ENCODE results near the gene TCEAL9. TPM values are rescaled to one million over a fixed set of nuclear protein-coding genes. Genes with fewer than 3 reads are reported as not detected.
"Not testable (repeated sequence)": the region's sequence is repeated elsewhere in the genome, so short reads cannot be mapped to it uniquely, and the experiment has no call there.

The TCEAL9 gene
- total RNA-seq, 1 donor from 2014 or later = 197 TPM

DNA sequence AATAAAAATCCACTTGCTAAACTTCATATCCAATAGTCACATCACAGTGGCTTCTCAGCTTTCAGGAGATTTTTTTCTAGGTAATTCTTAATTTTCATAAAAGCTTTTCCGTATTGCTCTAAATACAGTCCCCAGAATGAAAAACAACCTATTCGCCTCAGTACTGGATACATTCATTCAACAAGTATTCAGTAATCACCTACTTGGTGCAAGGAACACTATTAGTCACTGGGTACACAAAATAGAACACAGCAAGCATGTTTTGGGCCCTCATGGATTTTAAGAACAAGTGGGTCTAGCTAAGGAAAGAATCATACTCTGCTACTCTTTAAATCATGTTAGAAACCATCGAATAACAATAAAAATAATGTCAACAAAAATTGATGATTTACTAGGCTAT lies 17.3 kb downstream of the TCEAL9 start:
- DNase-seq (ENCODE audit: low read depth) = no peak

DNA sequence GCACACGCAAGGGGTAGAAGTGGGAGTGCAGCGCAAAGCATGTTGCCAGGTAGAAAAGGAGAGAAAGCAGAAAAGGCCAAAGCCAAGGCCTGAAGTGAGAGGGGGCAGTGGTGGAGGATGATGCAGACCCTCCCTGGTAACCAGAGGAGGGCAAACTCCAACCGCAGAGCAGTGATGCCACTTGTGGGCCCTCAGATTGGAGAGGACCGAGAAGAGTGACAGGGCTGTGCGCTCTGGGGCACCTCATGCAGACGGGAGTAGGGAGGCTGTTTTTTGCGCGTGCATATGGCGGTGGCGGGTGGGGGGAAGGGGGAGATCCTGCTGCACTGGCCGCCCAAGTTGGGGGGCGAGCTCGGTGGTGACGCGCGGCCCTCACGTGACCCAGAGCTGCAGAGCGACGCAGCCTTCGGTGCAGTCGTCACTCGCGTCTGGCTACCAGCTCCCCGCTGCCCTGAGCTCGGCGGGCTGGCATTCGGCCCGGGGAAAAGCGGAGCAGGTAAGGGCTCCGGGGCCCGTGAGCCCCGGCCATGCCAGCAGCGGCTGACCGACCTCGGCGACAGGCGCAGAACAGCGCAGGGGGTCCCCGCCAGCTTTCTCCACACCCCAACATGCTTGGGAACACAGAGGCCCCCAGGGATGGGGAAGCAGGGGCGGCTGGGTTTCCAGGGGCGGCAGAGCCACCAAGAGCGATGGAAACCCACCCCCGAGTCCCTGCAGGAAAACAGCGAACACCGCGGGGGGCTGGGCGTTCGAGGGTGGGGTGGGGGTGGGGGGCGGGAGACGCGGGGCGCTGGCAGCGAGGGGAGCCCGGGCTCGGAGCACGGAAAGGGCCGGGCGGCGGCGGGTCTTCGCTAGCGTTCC lies 20.0 kb downstream of the TCEAL9 start, which contains the start of gene BEX3:
Gene BEX3 (plus strand): TSS at position 421 of the 861 bp plus-strand sequence. CDS start 984 bp downstream, outside the sequence.
- DNase-seq (ENCODE audit: low read depth) = peak; percentile 58

- peak; percentile 46 for DNase-seq (ENCODE audit: low read depth)
These were observed 20.6 kb downstream of the TCEAL9 start for GRCh38 chrX:103376979-103377324.

DNA sequence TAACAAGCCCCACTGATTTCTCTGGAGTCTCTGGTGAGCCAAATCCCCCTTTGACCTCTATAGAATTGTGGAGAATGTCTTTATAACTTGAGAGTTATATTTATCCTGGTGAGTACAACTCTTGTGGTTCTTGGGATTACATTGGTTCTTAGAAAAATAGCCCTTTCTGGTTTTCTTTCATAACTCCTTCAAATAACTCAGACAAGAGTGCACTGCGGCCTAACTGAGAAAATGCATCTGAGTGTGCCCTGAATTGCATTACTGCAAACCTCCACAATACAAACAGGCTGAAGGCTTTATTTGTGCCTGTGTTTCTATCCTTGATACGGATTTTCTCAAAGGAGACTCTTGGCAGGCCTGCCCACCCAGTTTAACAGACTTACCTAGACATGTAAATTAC lies 22.7 kb downstream of the TCEAL9 start:
- DNase-seq (ENCODE audit: low read depth) = no peak

- no peak for DNase-seq (ENCODE audit: low read depth)
These were observed 26.6 kb downstream of the TCEAL9 start for GRCh38 chrX:103382877-103383276.

DNA sequence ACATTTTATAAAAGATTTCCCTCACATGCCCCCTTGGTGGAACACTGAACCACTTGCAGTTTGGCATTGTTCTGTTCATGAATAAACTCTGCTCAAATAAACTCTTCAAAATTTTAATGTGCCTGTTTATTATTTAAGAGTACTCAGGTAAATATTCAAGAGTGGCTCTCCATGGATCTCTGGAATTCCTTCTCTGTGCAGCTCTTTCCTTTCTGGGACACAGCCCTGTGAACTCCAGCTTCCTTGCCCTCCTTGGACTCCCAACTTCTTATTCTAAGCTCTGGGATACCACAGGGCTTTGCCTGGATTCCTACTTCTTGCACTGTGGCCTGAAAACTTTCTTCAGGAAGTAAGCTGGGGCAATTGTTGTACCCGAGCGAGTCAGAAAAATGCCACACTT lies 28.4 kb downstream of the TCEAL9 start:
- DNase-seq (ENCODE audit: low read depth) = no peak

DNA sequence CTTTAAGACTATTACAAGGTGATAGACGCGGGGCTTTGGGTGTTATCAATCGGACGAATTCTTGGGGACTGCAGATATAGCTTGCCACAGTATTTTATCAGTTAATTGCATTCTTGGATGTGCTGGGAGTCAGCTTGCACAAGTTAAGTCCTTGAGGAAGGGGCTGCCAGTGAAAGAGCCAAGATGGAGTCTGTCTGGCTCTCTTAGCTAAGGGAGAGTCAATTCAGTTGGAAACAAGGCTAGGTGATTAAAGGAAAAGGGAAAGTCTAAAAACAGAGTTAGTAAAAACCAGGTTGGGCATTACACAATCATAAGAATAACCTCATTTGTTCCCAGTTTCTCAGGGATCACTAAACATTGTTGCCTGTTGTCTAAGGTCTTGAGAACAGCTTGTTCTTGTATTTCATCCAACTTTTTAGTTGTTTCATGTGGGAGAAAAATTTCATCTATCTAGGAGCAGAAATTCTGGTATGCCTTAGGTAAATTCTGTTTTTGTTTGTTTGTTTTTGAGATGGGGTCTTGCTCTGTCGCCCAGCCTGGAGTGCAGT lies 29.1 kb downstream of the TCEAL9 start:
- DNase-seq (ENCODE audit: low read depth) = not testable (repeated sequence)

- DNase-seq (ENCODE audit: low read depth) = no peak
These were observed 30.0 kb downstream of the TCEAL9 start for GRCh38 chrX:103386332-103386731.

DNA sequence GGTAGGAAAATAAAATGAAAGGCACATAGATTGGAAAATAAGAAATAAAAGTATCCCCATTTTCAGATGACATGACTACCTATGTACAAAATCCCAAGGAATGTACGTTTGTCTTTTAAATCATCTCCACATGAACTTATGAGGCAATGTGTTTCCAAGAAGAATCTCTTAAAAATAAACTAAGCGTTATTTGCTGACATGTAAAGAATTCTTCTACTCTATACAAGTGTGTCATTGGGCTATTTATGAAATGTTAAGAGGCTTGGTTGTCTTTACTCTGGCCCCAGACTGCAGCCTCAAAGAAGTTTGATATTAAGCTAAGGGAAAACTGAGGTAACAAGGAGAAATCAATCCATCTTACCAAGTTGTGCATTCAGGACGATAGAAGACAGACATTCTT lies 37.2 kb downstream of the TCEAL9 start:
- DNase-seq (ENCODE audit: low read depth) = no peak

GRCh38 chrX:103396186-103396585 lies 39.9 kb downstream of the TCEAL9 start:
- no peak for DNase-seq (ENCODE audit: low read depth)

DNA sequence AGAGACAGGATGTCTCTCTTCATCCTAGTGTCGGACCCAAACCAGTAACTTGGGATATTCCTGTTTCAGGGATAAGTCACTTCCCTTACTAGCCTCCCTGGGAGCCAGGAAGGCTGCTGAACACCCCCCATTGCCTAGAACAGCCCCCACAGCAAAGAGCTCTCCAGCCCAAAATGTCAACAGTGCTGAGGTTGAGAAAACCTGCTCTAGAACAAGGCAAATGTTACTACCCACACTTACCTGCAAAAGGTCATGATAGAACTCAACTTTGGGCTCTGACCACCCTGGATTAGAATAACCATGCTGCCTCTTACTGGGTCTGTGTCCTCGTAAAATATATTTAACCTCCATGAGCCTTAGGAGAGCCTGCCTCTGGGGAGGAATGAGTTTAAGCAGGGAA lies 40.4 kb downstream of the TCEAL9 start:
- DNase-seq (ENCODE audit: low read depth) = no peak

DNA sequence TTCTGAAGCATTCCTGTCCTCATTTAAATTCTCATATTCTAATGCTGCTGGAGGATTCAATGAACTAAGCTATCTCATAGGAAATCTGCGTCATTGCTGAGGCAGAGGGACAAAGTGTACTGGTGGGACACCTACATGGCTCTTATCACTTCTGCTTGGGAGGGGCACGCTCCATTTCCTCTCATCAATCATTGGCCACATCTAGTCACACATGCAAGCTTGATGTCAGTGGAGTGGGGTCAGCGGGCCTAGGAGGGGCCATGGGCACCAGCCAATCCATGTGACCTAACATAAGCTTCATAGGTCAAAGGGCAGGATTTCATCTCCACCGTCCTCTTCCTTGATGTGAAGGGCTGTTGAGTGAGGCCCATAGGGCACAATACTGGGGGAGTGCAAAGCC lies 41.4 kb downstream of the TCEAL9 start:
- no peak for DNase-seq (ENCODE audit: low read depth)

GRCh38 chrX:103398421-103398864 lies 42.1 kb downstream of the TCEAL9 start:
- DNase-seq (ENCODE audit: low read depth) = peak; percentile 51

DNA sequence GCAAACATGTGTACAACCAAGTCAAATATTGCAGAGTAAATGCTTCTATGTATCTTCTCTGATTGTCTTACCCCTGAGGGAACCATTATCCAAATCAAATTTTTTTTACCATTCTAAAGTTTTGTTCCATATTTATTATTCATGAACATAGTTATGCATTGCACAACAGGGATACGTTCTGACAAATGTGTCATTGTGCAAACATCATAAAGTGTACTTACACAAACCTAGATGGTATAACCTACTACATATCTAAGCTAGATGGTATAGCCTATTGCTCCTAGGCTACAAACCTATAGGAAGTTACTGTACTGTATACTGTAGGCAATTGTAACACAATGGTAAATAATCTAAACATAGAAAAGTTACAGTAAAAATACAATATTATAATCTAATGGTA lies 43.4 kb downstream of the TCEAL9 start:
- no peak for DNase-seq (ENCODE audit: low read depth)

GRCh38 chrX:103400931-103401330 lies 44.6 kb downstream of the TCEAL9 start:
- no peak for DNase-seq (ENCODE audit: low read depth)

GRCh38 chrX:103404231-103405008 lies 48.1 kb downstream of the TCEAL9 start:
- DNase-seq (ENCODE audit: low read depth) = peak; percentile 80

GRCh38 chrX:103405009-103405333 lies 48.7 kb downstream of the TCEAL9 start:
- DNase-seq (ENCODE audit: low read depth) = no peak

- no peak for DNase-seq (ENCODE audit: low read depth)
These were observed 50.0 kb downstream of the TCEAL9 start for GRCh38 chrX:103406256-103406655.

- no peak for DNase-seq (ENCODE audit: low read depth)
These were observed 51.5 kb downstream of the TCEAL9 start for GRCh38 chrX:103407776-103408175.
